ENCODE measurements around the gene PARD3B. TPM values are rescaled to one million over a fixed set of nuclear protein-coding genes. Genes with fewer than 3 reads are reported as not detected.
"Not testable (repeated sequence)": the region's sequence is repeated elsewhere in the genome, so short reads cannot be mapped to it uniquely, and the experiment has no call there.

The PARD3B gene
- total RNA-seq, 1 experiment from 2014 or later: 3.9 TPM

DNA sequence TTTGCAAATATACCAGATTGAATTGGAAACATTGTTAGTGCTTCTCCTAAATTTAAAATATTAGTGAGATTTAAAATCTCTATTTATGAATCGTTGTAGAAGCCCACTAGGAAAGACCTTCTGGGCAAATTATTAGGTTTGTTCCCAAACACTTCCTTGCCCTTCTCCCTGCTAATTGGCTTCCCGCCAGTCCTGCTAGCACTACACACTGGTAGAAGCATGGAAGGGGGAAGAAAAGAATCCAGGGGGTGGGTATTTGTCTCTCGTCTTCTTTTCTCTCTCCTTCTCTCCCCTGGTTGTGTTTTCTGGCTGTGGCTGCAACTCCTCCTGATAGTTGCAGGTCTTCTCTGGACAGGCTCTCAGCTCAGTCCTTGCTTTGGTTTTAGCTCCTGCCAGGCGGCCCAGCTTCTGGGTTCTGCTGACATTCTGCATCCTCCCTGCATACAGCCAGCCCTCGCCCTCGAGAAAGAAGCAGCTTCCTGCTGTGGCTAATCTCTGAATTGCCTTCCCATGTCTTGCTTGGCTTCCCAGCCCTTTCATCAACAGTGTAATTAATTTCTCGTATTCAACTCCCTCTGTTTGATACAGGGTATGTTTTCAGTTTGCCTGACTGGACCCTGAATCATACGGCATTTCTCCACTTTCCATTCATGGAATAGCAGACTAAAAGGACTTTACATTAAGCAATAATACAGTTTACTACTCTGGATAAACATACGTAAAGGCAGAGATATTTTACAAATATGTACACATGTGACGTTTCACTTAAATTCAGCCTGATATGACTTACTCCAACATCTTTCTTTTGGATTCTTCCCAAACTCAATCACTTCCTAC, 6.9 kb upstream of the PARD3B start:
- DNase-seq (ENCODE audit: low spot score): peak; percentile 10

DNA sequence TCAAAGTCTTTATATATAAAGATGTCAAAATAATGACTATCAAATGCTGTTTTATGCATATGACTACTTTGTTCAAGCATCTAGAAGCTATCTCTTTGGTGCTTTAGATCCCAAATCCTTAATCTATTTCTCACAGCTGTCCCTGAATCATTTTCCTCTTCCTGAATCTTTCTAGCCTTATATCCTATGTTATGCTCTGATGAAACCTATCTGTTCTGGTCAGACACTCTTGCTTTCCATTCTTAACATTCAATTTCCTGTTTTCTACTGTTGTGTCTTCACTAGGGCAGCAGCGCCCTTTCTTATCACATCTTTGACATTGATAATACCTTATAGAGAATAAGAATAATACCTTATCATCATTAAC, 6.3 kb upstream of the PARD3B start:
- no peak for DNase-seq (ENCODE audit: low spot score)

DNA sequence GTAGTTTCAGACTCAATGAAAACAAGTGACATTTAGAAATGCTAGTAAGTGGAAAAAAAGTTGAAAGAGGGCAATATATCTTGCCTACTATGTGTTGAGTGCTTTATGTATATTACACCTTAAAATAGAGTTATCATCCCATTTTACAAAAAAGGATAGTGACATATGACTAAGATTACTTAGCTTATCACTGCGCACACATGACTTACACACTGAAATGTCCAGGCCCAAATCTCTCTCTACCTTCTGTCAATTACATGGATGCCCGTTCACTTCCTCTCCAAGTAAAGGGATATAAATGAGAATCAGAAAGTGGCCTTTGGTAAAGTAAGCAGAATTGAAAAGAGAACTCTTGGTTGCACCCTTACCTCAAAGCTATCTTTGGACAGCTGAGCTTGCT, 3.6 kb upstream of the PARD3B start:
- no peak for DNase-seq (ENCODE audit: low spot score)

DNA sequence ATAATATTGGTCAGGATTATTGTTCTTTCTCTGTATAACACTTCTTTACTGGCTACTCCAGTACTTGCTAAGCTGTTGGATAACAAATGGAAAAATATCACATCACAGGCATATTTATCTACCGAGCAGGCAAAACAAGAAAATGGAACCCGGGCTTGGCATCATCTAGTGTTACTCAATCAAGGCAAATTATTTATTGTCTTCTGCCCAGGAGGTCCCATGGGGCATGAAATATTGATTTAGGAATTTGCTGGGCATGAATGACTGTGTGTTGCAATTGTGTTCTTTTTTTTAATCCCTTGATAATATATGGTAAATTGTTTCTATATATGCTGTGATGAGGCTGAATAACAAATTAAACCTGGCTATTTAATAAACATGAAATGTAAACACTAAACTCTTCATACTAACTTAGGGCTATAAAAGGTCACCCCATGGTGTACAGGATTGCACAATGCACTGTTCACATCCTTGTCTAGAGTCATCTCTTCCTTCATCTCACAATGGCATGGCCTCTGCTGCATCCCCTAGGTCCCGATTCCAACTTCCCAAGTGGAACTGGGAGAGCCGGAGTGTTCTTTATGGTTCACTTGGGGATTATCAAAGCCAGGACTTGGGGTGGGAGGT, 2.2 kb upstream of the PARD3B start:
- no peak for DNase-seq (ENCODE audit: low spot score)

DNA sequence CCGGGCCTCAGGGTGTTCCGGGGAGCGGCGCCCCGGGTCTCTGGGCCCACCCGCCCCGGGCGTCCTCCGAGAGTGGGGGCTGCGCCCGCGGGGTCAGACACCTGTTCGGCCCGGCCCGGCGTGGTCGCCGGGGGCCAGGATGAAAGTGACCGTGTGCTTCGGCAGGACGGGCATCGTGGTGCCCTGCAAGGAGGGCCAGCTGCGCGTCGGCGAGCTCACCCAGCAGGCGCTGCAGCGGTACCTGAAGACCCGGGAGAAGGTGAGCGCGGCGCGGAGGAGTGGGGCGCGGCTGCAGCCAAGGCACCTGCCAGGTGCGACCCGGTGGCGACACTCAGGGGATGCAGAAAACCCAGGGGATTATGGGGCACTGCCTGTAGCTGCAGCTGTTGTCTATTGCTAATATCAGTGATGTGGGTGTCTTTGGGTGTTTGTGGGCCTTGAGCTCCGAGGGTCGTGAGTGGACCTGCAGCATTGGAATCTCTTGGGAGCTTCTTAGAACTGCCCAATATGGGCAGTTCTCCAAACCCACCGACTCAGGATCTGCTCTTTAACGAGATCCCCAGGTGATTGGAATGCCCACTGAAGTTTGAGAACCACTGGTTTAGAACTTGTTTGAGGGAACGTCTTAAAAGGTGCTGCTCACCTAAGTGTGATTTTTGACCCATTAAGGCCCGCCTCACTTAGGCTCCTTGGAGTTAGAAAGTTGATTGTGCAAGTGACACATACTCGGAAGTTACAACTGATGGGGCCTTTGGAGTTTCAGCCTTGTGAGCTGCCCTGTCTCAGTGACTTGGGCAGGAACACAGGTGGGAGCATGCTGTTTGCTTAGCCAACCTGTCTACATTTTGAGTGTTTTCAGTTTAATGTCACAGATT, 823 bp downstream of the PARD3B start:
- peak; percentile 10 for DNase-seq (ENCODE audit: low spot score)

DNA sequence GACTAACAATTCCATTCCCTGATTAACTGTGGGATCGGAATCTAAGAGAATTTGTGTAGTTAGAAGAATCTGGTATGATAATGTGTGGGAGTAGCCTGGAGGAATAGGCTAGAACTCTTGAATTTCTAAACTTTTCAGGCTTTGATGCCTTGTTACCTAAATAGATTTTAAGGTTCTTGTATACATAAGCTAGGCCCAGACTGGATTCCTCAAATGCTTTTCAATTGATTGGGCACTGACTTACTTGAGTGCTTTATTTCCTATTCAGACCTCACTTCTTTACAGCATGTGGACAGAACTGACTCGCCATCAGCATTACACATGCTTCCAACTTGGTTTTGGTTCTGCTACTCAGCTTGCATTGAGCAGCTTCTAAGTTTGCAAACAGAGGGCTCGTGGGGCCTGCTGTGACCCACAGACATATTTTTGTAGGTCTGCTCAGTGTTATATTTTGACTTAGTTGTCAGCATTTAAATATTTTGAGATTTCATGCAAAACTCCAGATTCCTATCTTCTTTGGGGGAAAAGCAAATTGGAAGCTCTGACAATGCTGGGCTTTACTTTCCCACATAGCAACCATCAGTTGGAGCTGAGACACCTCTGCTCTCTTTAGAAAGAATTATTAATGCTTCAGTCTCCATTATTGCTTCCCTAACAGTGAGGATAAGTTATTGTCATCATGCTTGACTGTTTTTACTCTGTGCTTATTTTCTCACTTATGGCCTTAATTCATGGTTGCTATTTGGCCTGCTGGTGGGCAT, 5.7 kb downstream of the PARD3B start:
- no peak for DNase-seq (ENCODE audit: low spot score)

DNA sequence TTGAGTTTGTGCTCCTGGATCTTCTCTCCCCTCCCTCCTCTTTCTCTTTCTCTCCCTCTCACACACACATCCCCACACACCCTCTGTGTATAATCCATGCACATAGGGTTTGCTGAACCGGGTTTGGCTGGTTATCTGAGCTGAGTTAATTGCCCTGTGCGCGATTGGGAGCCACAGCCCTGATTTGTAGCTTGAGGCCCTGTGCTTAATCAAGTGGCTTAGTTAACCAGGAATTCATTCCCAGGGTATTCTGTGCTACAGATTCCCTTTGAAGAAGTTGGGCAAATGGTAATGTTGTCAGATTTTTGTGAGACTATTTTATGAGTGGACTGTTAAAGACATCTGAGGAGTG, 6.2 kb downstream of the PARD3B start:
- no peak for DNase-seq (ENCODE audit: low spot score)

DNA sequence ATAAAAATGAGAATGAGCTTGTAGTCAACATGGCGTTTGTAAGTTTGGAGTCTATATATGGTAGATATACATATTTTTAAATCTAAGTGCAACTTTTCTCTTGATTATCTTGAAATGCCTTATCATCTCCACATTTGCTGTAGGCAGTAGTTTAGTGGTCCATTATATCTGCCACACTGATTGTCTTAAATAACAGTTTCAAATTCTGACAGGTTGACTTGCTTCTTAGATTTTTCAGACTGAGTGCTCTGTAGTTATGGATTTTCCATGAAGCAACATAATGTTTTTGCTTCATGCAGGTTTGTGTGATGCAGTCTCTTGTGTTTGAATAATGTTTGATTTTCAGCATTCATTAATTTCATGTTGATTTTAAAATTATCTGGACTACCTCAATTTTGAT, 12.3 kb downstream of the PARD3B start:
- DNase-seq (ENCODE audit: low spot score): no peak

DNA sequence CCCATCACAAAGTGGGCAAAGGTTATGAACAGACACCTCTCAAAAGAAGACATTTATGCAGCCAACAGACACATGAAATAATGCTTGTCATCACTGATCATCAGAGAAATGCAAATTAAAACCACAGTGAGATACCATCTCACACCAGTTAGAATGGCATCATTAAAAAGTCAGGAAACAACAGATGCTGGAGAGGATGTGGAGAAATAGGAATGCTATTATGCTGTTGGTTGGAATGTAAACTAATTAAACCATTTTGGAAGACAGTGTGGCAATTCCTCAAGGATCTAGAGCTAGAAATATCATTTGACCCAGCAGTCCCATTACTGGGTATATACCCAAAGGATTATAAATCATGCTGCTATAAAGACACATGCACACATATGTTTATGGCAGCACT, 14.1 kb downstream of the PARD3B start:
- DNase-seq (ENCODE audit: low spot score): not testable (repeated sequence)

DNA sequence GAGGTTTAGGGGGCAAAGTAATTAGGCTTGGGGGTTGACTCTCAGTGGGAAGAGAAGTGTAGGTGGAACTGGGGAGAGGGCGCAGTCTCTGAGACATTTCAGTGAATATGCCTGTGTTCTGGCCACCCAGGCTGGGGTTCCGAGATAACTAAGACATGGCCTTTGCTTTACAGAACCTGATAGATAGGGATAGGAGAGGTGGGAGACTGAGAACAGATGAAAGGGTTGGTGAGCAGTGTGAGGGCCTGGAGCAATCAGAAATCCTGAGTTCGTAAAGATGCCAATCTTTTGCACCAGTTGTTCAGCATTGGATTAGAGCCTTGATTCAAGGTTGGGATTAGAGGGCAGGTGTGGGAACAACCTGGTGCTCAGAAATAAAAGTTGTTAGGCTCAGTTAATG, 15.6 kb downstream of the PARD3B start:
- no peak for DNase-seq (ENCODE audit: low spot score)

DNA sequence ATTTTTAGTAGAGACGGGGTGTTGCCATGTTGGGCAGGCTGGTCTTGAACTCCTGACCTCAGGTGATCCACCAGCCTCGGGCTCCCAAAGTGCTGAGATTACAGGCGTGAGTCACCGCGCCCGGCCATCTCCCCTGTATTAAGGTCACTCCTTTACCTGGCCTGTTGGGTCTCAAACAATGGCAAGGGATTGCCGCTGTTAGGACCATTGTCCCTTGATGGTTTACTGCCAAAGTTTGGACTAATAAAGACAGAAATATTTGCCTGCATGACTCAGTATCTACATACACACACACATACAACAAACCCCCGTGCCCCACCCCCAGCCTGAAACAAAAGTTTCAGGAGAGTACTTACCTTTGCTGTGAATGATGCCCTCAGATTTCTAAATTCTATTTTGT, 16.5 kb downstream of the PARD3B start:
- DNase-seq (ENCODE audit: low spot score): no peak

DNA sequence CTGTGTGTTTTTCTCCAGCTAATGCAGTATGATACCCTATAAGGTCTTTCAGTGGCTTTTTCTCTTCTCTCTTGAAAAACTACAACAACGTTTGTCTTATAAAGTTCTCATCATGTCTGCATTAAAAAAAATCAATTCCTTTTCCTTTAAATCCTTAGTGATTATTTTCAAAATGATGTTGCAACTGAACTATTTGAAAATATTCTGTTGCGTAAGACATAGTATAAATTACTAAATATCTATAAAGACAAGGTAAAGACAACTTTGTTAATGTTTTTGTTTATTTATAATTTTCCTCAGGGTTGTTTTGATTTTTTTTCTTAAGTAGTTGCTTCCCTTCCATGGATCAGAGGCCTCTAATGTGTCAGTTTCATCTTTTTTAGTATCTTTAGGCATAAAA, 21.2 kb downstream of the PARD3B start:
- DNase-seq (ENCODE audit: low spot score): no peak

DNA sequence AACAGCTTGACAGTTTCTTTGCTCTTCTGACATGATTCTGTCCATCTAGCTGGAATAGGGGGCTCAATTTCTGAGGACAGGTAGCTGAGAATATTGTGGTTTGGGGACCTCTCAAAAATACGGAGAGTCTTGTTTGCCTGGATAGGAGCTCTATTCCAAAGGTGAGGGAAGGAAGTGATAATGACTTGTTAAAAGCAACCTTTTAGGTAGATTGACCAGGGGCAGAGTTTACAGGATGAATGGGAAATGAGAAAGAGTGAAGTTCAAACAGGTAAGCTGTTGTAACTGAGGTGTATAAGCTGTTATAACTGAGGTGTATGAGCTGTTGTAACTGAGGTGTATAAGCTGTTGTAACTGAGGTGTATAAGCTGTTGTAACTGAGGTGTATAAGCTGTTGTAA, 25.1 kb downstream of the PARD3B start:
- no peak for DNase-seq (ENCODE audit: low spot score)

DNA sequence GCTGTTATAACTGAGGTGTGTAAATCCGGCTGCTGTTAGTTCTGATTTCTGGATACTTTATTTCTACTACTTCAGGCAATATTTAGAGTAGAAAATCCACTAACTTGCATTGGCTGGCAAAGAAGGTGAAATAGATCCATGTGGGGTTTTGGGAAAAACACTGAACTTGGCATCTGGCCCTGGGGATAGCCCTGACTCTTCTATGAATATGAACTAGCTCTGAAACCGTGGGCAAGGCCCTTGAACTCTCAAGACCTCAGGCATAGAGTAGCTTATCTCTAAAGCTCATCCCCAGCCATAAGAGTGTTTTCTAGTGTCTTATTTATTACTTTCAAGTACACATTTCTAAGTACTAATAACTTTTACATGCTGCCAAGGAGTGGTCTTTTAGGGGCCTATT, 25.8 kb downstream of the PARD3B start:
- no peak for DNase-seq (ENCODE audit: low spot score)

DNA sequence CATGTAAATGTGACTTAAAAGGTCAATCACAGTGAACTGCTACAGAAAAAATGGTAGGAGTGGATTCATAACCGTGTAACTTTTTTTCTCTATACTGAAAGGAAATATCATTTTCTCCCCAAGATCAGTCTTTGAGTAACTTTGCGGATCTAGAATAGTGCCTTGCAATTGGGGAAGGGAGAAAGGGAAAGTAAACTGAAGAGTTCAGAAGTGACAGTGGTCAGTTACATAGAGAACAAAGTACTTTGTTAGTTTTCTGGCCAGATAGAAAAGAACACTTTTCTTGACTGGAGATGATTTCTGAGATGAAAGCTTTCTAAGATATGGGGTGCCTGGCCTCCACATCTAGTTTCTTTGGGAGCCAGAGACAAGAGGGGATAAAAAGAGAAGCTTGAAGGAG, 26.6 kb downstream of the PARD3B start:
- DNase-seq (ENCODE audit: low spot score): no peak

DNA sequence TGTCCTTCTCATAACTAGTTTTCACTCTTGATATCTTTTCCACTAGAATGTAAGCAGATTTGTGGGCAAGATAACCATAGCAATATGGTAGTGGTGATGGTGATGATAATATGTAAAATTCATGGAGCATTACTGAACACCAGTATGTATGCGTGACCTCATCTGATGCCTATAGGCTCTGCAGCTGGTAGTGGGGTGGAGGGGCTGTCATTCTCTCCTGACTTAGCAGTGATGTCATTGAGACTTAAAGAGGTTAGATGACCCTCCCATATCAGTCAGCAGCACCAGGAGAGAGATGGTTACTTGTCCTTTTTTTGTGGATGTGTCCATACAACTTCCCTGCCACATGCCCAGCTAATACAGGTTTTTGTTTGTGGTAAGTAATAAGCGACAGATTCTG, 27.9 kb downstream of the PARD3B start:
- no peak for DNase-seq (ENCODE audit: low spot score)

DNA sequence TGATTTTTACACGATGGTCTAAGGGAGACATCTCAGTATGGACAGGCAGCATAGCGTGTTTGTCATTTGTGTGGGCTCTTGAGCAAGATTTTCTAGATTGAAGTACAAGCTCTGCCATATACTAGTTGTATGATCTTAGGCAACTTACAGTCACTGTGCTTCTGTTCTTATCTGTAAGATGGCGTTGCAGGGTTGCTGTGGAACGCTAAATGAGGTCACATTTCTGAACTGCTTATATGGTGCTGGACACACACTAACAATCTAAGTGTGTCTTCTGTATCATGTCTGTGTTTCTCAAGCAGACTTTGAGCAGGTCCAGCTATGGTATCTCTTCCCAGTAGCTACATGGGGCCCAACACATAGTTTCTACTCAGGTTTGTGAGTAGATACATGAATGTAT, 29.2 kb downstream of the PARD3B start:
- no peak for DNase-seq (ENCODE audit: low spot score)

DNA sequence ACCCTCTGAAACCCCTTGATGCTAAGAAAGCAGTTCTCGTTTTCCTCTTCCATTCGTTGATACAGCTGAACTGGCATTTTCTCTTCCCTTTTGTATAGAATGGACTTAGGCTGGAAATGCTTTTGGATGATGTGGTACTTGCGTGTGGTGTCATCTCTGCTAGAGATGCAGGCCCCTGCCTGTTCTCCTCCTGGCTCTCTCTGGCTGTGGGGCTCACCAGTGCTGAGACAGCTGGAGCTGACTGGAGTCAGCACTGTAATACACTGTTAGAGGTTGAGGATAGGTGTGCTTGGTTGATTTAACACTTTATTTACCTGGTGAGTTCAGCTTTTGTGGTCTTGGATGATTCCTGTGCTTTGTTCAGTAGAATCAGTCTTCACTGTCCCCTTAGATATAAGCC, 30.2 kb downstream of the PARD3B start:
- no peak for DNase-seq (ENCODE audit: low spot score)

DNA sequence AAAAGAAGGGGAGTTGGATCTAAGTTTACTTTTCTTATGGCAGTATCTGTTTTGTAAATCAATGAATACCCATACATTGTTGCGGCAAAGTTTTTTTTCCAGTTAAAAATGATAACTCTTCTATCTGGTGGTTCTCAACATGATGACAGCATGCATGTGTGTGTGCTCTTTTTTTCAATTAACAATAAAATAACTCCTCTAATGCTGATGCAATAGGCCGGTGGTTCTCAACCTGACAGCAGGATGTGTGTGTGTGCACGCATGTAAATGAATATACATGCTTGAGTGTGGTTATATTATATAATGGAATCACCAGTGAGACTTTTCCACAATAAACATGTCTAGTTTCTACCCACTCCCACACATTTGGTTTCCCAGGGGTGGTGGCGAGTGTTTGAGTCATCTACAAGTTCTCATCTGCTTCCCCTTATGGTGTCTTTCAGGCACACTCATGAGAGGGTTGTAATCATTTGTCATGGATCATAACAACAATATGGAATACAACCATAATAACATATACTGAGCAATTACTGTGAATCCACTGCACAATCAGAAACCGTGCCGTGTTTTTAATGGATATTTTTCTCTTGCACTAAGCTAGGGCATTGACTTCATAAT, 31.2 kb downstream of the PARD3B start:
- no peak for DNase-seq (ENCODE audit: low spot score)

DNA sequence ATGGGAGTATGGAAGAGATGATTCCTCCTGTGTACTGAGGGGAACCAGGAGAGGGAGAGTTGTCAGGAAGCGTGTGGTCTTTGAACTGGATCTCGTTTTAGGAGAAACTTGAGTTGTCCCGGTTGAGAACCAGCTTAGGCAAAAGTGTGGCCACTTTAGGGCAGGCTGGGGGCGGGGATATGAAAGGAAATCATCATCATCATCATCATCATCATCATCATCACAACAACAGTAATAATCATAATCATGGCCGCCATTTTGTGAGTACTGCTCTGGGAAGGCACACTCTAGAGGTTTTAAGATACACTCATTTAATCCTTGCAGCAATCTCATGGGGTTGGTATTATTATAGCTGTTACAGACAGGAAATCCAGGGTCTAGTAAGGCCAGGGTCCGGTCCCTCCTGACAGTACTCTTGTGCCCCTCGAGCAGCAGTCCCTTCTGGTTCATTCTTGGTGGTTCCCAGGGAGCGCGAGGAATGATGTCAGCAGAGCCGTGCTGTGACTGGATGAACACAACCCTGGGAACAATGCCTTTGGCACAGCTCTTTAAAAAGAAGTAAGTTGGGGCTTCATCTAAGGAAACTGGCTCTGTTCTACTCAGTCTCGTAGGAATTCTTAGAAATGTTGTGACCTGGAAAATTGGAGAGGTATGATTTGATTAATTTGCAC, 33.8 kb downstream of the PARD3B start:
- DNase-seq (ENCODE audit: low spot score): no peak

DNA sequence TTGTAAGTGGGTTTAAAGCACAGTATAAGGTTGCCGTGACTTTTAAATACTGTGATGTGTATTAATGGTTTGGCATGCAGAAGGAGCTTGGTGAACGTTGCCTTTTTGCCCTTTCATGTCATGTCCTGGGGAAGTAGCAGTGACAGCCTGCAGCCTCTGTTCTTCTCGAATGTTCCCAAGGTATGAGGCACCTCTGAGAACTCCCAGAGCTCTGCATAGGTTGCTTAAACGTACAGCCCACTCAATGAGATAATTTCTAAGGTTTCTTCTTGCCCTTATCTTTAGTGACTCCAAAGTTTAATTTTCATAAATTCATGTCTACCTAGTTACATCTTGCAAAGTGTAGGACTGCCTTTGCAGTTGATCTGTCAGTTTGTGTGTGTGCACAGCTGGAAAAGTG, 36.7 kb downstream of the PARD3B start:
- DNase-seq (ENCODE audit: low spot score): no peak
